MCF 10A (cell line): Measurements from ENCODE around the gene C3orf80. TPM values are rescaled to one million over a fixed set of nuclear protein-coding genes. Genes with fewer than 3 reads are reported as not detected.

Source experiments
- BruUV-seq: library from RNA; stranded (reverse); fragments of 400-500 nt; replicated peaks from 2 replicates; lab custom pipeline; 2021; lab: Mats Ljungman, UMichigan
- CTCF ChIA-PET: fragments of 300-600 bp; sonication (Branson Sonifier 250); formaldehyde crosslinking; extraction: SDS; loops from one replicate; lab custom pipeline; 2021; ENCODE audit warnings: antibody characterized with exemption, inconsistent platforms; lab: Yijun Ruan, JAX
- POLR2A ChIA-PET: fragments of 300-600, 350-650 bp; sonication (Branson Sonifier 250); formaldehyde crosslinking; extraction: SDS; loops from one replicate; lab custom pipeline; 2020; ENCODE audit warnings: antibody characterized with exemption, inconsistent platforms; lab: Yijun Ruan, JAX
- DNase-seq: peaks from one replicate; pipeline ENCODE4 v3.0.0-alpha.2; 2018; ENCODE audit not compliant: unreplicated experiment
- H3K27ac Mint-ChIP-seq: one replicate; pipeline ENCODE4 v1.8.0; 2022; ENCODE audit warnings: mild to moderate bottlenecking, low read depth, mixed read lengths; ENCODE audit not compliant: unreplicated experiment
- H3K27me3 Mint-ChIP-seq: one replicate; pipeline ENCODE4 v1.8.0; 2022; ENCODE audit warnings: mixed read lengths; ENCODE audit not compliant: insufficient read depth, unreplicated experiment
- H3K36me3 Mint-ChIP-seq: one replicate; pipeline ENCODE4 v1.8.0; 2022; ENCODE audit warnings: mild to moderate bottlenecking, moderate library complexity, mixed read lengths; ENCODE audit not compliant: insufficient read depth, unreplicated experiment
- H3K4me1 Mint-ChIP-seq: one replicate; pipeline ENCODE4 v1.8.0; 2022; ENCODE audit warnings: mixed read lengths; ENCODE audit not compliant: insufficient read depth, unreplicated experiment
- H3K4me3 Mint-ChIP-seq: one replicate; pipeline ENCODE4 v1.8.0; 2022; ENCODE audit warnings: mild to moderate bottlenecking, moderate library complexity, mixed read lengths; ENCODE audit not compliant: unreplicated experiment
- H3K9me3 Mint-ChIP-seq: one replicate; pipeline ENCODE4 v1.8.0; 2022; ENCODE audit warnings: mixed read lengths; ENCODE audit not compliant: unreplicated experiment
- intact Hi-C: fragments of 100-400 bp; cut with micrococcal nuclease; formaldehyde crosslinking; loops from 2 replicates; pipeline ENCODE4 v1.14.1; 2022
- total RNA-seq: library from RNA; stranded (reverse); gene quantifications from 2 replicates; pipeline ENCODE4 v1.2.3, GENCODE V29; 2022
- TF ChIP-seq, protein P1 (sequence below): fragments of 200-600 bp; IDR thresholded peaks from one replicate; pipeline ENCODE4 v1.8.0; 2022; ENCODE audit warnings: antibody characterized with exemption, mild to moderate bottlenecking; ENCODE audit not compliant: unreplicated experiment

Gene C3orf80
- total RNA-seq, 1 experiment from 2014 or later: 0.28 TPM

DNA sequence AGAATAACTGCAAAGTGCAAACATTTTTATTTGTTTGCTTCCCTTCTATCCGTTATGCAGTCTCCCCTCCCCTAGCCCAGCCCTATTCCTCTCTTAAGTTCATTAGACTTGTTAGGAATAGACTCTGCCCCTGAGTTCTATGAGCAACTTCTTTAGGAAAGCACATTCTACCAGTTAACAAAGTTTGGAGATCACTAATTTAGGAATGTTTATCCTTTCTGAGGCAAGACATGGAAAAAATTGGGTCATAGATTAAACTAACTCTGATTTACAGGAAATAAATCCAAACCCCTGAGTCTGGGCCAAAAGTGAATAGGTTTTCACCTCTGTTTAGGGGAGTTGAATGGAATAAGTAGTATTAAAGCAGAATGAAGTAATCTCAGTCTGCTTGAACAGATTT, 34.4 kb downstream of the C3orf80 start:
- peaks cover 7% of the 10 kb centered on the region for H3K4me1 Mint-ChIP-seq
- no peak overlapping the region for H3K27ac Mint-ChIP-seq

DNA sequence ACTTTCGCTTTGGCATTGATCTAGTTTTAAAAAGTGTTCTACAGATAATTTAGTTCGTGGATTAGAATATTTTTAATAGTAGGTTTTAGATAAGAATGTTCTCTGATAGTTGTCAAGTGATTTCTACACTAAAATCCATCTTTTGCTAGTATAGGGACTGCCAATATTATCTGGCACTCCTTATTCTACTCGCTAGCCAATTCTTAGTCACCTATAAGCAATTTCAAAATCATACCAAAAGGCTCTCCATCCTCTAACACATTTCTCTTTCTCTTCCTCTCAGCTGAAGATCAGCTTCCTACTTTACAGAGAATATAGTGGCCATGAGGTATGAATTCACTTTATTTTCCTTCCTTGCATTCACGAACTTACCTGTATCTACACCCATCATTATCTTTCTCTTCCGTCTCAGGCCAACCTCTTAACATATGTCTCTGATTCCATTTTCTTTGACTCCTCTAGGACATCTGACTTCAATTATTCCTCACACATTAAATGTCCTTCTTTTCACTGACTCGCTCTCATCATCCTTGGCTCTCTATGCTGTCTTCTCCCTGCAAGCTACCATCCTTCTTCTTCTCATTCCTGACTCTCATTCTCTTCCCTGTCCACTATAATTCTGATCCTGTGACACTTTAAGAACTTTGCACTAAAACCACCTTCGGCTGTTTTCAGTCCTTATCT, 35.5 kb downstream of the C3orf80 start:
- Mint-ChIP-seq H3K36me3 (no peaks in the 10 kb centered on the region), H3K4me3 (no peak overlapping the region), H3K9me3 (no peaks in the 10 kb centered on the region), H3K27me3 (no peaks in the 10 kb centered on the region), H3K27ac (no peak overlapping the region), H3K4me1 (peaks cover 7% of the 10 kb centered on the region)
- ChIA-PET CTCF (no interaction called here), POLR2A (no interaction called here)
- no peak for DNase-seq
- intact Hi-C loops: no loop called here
- BruUV-seq: no TSS peak
- TF ChIP-seq, protein P1, sequence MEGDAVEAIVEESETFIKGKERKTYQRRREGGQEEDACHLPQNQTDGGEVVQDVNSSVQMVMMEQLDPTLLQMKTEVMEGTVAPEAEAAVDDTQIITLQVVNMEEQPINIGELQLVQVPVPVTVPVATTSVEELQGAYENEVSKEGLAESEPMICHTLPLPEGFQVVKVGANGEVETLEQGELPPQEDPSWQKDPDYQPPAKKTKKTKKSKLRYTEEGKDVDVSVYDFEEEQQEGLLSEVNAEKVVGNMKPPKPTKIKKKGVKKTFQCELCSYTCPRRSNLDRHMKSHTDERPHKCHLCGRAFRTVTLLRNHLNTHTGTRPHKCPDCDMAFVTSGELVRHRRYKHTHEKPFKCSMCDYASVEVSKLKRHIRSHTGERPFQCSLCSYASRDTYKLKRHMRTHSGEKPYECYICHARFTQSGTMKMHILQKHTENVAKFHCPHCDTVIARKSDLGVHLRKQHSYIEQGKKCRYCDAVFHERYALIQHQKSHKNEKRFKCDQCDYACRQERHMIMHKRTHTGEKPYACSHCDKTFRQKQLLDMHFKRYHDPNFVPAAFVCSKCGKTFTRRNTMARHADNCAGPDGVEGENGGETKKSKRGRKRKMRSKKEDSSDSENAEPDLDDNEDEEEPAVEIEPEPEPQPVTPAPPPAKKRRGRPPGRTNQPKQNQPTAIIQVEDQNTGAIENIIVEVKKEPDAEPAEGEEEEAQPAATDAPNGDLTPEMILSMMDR: no peak

More for the DNA sequence above, 34.4 kb downstream of the C3orf80 start:
- H3K27me3 Mint-ChIP-seq: no peaks in the 10 kb centered on the region
- TF ChIP-seq, protein P1: no peak
- H3K9me3 Mint-ChIP-seq: no peaks in the 10 kb centered on the region
- no peaks in the 10 kb centered on the region for H3K36me3 Mint-ChIP-seq
- ChIA-PET POLR2A (no interaction called here), CTCF (interaction anchor here (0.6 kb wide), 1 partner anchor 364 kb away, joined by 3 read pairs; no protein-coding TSS in a partner anchor)
- intact Hi-C loops: no loop called here
- H3K4me3 Mint-ChIP-seq: no peak overlapping the region
- no peak for DNase-seq
- BruUV-seq: no TSS peak

GRCh38 chr3:160265088-160265487, 39.9 kb downstream of the C3orf80 start:
- no peaks in the 10 kb centered on the region for H3K27me3 Mint-ChIP-seq
- intact Hi-C loops: no loop called here
- CTCF ChIA-PET: no interaction called here

More at GRCh38 chr3:160265088-160265487, 39.9 kb downstream of the C3orf80 start:
- H3K9me3 Mint-ChIP-seq: no peaks in the 10 kb centered on the region
- peaks cover 7% of the 10 kb centered on the region for H3K4me1 Mint-ChIP-seq
- DNase-seq: no peak
- TF ChIP-seq, protein P1: no peak
- no peak overlapping the region for H3K27ac Mint-ChIP-seq
- H3K36me3 Mint-ChIP-seq: no peaks in the 10 kb centered on the region
- POLR2A ChIA-PET: interaction anchor here (0.5 kb wide), 1 partner anchor 8 kb away, joined by 3 read pairs; no protein-coding TSS in a partner anchor
- no TSS peak for BruUV-seq
- no peak overlapping the region for H3K4me3 Mint-ChIP-seq

Other genes starting within 250 kb of the C3orf80 start
- gene IL12A, start 236.6 kb upstream of the C3orf80 start, total RNA-seq: 1.3 and 1.7 TPM in 2 replicates
- 22.6 and 29.0 TPM in 2 replicates for gene IFT80, start 173.8 kb downstream of the C3orf80 start, total RNA-seq
- 89.3 and 116 TPM in 2 replicates for gene SMC4, start 174.2 kb downstream of the C3orf80 start, total RNA-seq
- gene TRIM59, start 224.4 kb downstream of the C3orf80 start, total RNA-seq: 12.1 and 15.1 TPM in 2 replicates